Measurements from ENCODE around the gene DLGAP3. TPM values are rescaled to one million over a fixed set of nuclear protein-coding genes. Genes with fewer than 3 reads are reported as not detected.

The DLGAP3 gene, protein sequence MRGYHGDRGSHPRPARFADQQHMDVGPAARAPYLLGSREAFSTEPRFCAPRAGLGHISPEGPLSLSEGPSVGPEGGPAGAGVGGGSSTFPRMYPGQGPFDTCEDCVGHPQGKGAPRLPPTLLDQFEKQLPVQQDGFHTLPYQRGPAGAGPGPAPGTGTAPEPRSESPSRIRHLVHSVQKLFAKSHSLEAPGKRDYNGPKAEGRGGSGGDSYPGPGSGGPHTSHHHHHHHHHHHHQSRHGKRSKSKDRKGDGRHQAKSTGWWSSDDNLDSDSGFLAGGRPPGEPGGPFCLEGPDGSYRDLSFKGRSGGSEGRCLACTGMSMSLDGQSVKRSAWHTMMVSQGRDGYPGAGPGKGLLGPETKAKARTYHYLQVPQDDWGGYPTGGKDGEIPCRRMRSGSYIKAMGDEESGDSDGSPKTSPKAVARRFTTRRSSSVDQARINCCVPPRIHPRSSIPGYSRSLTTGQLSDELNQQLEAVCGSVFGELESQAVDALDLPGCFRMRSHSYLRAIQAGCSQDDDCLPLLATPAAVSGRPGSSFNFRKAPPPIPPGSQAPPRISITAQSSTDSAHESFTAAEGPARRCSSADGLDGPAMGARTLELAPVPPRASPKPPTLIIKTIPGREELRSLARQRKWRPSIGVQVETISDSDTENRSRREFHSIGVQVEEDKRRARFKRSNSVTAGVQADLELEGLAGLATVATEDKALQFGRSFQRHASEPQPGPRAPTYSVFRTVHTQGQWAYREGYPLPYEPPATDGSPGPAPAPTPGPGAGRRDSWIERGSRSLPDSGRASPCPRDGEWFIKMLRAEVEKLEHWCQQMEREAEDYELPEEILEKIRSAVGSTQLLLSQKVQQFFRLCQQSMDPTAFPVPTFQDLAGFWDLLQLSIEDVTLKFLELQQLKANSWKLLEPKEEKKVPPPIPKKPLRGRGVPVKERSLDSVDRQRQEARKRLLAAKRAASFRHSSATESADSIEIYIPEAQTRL
- 0.07 and 0.13 TPM in 2 replicates for total RNA-seq

DNA sequence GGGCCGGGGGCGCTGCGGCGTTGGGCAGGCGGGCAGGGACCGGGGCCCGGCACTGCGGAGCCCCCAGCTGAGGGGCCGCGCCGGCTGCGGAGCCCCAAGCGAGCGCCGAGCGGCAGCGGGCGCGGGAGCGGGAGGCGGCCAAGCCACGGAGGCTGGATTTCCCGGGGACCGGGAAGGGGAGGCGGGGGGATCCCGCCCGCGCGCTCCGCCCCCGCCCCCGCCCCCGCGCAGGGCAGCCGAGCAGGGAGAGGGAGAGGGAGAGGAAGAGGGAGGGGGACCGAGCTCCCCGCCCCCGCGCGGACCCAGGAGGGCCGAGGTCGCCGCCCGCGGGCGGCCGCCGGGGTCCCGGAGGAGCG, at the start of gene DLGAP3:
Gene DLGAP3, minus strand, starts transcription at position 154 of the 356 bp plus-strand sequence. CDS start 24,267 bp downstream, outside the sequence.

DNA sequence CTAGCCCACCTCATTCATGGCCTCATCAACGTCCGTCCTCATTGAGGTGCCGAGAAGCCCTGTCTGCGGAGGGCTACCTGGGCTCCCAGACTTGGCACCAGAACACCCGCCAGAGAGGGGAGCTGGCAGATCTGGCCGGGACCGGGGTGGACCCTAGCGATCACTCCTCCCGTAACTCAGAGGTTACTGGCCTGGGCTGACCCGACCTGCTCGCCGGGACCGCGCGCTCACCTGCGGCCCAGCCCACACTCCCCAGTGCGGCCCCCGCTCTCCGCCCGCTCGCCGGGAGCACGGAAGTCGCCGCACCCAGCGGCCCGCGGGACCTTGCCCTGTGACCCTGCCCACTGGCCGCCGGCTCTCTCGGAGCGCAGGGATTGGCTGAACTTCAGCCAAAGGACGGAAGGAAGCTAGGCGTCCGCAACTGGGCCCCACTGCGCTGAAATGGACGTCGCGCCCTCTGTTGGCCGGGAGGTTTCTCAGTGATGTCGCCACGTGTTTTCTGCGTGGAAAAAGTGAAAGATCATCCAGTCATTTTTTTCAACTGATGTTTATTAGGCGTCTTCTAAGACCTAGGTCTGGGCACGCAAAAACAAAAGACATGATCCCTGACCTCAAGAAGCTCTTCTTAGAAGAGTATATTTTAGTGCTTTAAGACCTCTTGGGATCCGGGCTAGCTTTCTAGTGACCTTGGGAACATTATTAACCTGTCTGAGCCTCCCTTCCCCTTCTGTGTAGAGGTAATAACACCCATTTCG, 69.8 kb downstream of the DLGAP3 start, which contains the start of gene SMIM12:
Gene SMIM12, minus strand, starts transcription at position 304 of the 755 bp plus-strand sequence. CDS start 3,772 bp downstream, outside the sequence.

Other genes starting within 250 kb of the DLGAP3 start
- gene GJB5, start 174.6 kb downstream of the DLGAP3 start, total RNA-seq = not detected in 2 replicates
- not detected in 2 replicates for gene GJB4, start 169.9 kb downstream of the DLGAP3 start, total RNA-seq
- not detected in 2 replicates for gene GJB3, start 148.4 kb downstream of the DLGAP3 start, total RNA-seq
- gene GJA4, start 136.7 kb downstream of the DLGAP3 start, total RNA-seq = 11.4 and 35.9 TPM in 2 replicates
- 39.7 and 50.0 TPM in 2 replicates for gene SMIM12, start 69.9 kb downstream of the DLGAP3 start, total RNA-seq
- 16.4 and 20.7 TPM in 2 replicates for gene TMEM35B, start 55.7 kb upstream of the DLGAP3 start, total RNA-seq
- gene ZMYM6, start 102.3 kb upstream of the DLGAP3 start, total RNA-seq = 27.6 and 27.9 TPM in 2 replicates
- gene ZMYM1, start 149.7 kb upstream of the DLGAP3 start, total RNA-seq = 33.6 and 49.5 TPM in 2 replicates